SK-N-SH treated with all-trans-retinoic acid at 6 μM for 48 hours (cell line): ENCODE results near the gene FER.

Source experiments
- BACH2 ChIP-seq: fragments of 250-450 bp; sonication (Bioruptor Pico); IDR thresholded peaks from 2 replicates; pipeline ENCODE4 v1.9.0; 2021; ENCODE audit warnings: mild to moderate bottlenecking, borderline replicate concordance
- ESRRG ChIP-seq: fragments of 250-450 bp; sonication (Bioruptor Pico); IDR thresholded peaks from 2 replicates; pipeline ENCODE4 v1.6.1; 2021; ENCODE audit warnings: mild to moderate bottlenecking
- RARB ChIP-seq: fragments of 250-450 bp; sonication (Bioruptor Pico); IDR thresholded peaks from 2 replicates; pipeline ENCODE4 v1.8.0; 2021; ENCODE audit warnings: mild to moderate bottlenecking, moderate library complexity
- ZC3H10 ChIP-seq: fragments of 250-450 bp; sonication (Bioruptor Pico); IDR thresholded peaks from 2 replicates; pipeline ENCODE4 v1.5.1; 2021; ENCODE audit warnings: mild to moderate bottlenecking, moderate library complexity
- ZNF8 ChIP-seq: fragments of 450-650 bp; formaldehyde crosslinking; IDR thresholded peaks from 2 replicates; pipeline ENCODE4 v1.5.0; 2020; ENCODE audit warnings: mild to moderate bottlenecking, moderate library complexity
- TF ChIP-seq, protein P1 (sequence below): fragments of 250-450 bp; sonication (Bioruptor Pico); IDR thresholded peaks from 2 replicates; pipeline ENCODE4 v1.5.1; 2020; ENCODE audit warnings: low read depth, mild to moderate bottlenecking, moderate library complexity

DNA sequence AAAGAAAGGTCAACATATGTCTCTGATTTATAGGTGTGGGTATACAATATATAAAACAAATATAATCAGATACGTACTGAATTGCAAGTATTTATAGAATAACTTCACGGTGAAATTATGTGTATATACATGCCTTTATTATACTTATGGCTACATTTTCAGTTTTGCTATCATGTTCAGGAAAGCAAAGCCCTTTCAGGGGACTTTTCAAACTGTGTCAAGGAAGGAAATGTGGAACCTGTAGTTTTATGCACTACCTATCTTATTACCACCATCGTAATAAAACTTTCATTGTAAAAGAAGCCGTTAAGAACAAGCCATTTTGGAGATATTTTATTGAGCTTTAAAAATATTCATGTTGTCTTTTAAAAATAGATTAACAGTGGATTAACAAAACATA, 404.9 kb downstream of the FER start:
- TF ChIP-seq ESRRG (CRISPR knock-in tag) = no peak
- TF ChIP-seq ZNF8 = no peak
- no peak for TF ChIP-seq BACH2 (CRISPR knock-in tag)
- TF ChIP-seq, protein P1, sequence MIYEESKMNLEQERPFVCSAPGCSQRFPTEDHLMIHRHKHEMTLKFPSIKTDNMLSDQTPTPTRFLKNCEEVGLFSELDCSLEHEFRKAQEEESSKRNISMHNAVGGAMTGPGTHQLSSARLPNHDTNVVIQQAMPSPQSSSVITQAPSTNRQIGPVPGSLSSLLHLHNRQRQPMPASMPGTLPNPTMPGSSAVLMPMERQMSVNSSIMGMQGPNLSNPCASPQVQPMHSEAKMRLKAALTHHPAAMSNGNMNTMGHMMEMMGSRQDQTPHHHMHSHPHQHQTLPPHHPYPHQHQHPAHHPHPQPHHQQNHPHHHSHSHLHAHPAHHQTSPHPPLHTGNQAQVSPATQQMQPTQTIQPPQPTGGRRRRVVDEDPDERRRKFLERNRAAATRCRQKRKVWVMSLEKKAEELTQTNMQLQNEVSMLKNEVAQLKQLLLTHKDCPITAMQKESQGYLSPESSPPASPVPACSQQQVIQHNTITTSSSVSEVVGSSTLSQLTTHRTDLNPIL (CRISPR knock-in tag) = no peak
- TF ChIP-seq RARB (CRISPR knock-in tag) = no peak
- TF ChIP-seq ZC3H10 (CRISPR knock-in tag) = no peak
